ENCODE data around the gene ATF4. TPM values are rescaled to one million over a fixed set of nuclear protein-coding genes. Genes with fewer than 3 reads are reported as not detected.

The ATF4 gene
- total RNA-seq, 4 donors from 2014 or later = 214 to 336 (median 309) TPM

GRCh38 chr22:39528080-39528661 lies 7.8 kb downstream of the ATF4 start:
- intact Hi-C loops (cut with DNase I; ENCODE audit: low total_unique reads) = loop anchor here (5.0 to 10.0 kb wide), 4 partner anchors 123 to 356 kb away; partner anchors contain the start of genes RPL3 and SYNGR1
- no peak for DNase-seq (ENCODE audit: low spot score in 2 of 2)
- H3K4me3 ChIP-seq (ENCODE audit: low read depth, poor library complexity, severe bottlenecking) = no peak overlapping the region
- TF ChIP-seq CTCF (IDR thresholded peaks at IDR 0.05) (no peak), POLR2A (IDR thresholded peaks at IDR 0.05) (no peak)
- WGBS, 2 donors = 52 to 58% methylated on average over 12 of the region's 12 CpGs

GRCh38 chr22:39528681-39529486 lies 8.5 kb downstream of the ATF4 start:
- peak in 1 of 3 donors; percentile 90 for TF ChIP-seq CTCF (IDR thresholded peaks at IDR 0.05)
- TF ChIP-seq POLR2A (IDR thresholded peaks at IDR 0.05) = no peak
- intact Hi-C loops (cut with DNase I; ENCODE audit: low total_unique reads) = loop anchor here (5.0 to 10.0 kb wide), 4 partner anchors 124 to 357 kb away; partner anchors contain the start of genes RPL3 and SYNGR1
- WGBS, 2 donors = 25 to 31% methylated on average over 25 to 32 of the region's 32 CpGs
- DNase-seq (ENCODE audit: low spot score in 2 of 2) = peak; percentile 85 to 98
- H3K4me3 ChIP-seq (ENCODE audit: low read depth, poor library complexity, severe bottlenecking) = no peak overlapping the region

GRCh38 chr22:39529487-39529851 lies 9.1 kb downstream of the ATF4 start:
- intact Hi-C loops (cut with DNase I; ENCODE audit: low total_unique reads) = loop anchor here (5.0 to 10.0 kb wide), 4 partner anchors 125 to 357 kb away; partner anchors contain the start of genes RPL3 and SYNGR1
- TF ChIP-seq POLR2A (IDR thresholded peaks at IDR 0.05) (no peak), CTCF (IDR thresholded peaks at IDR 0.05) (no peak)
- 50 to 66% methylated on average over 8 to 17 of the region's 17 CpGs for WGBS, 2 donors
- no peak for DNase-seq (ENCODE audit: low spot score in 2 of 2)
- no peak overlapping the region for H3K4me3 ChIP-seq (ENCODE audit: low read depth, poor library complexity, severe bottlenecking)

GRCh38 chr22:39530116-39530515 lies 9.8 kb downstream of the ATF4 start:
- TF ChIP-seq CTCF (IDR thresholded peaks at IDR 0.05) = no peak
- no peak for TF ChIP-seq POLR2A (IDR thresholded peaks at IDR 0.05)
- no peak overlapping the region for H3K4me3 ChIP-seq (ENCODE audit: low read depth, poor library complexity, severe bottlenecking)
- no peak for DNase-seq (ENCODE audit: low spot score in 2 of 2)
- intact Hi-C loops (cut with DNase I; ENCODE audit: low total_unique reads) = loop anchor here (10.0 kb wide), 2 partner anchors 495 to 815 kb away; partner anchors contain the start of gene ADSL
- 63 to 69% methylated on average over 6 of the region's 6 CpGs for WGBS, 2 donors

GRCh38 chr22:39530692-39531331 lies 10.4 kb downstream of the ATF4 start:
- DNase-seq (ENCODE audit: low spot score in 2 of 2) = no peak
- H3K4me3 ChIP-seq (ENCODE audit: low read depth, poor library complexity, severe bottlenecking) = no peak overlapping the region
- intact Hi-C loops (cut with DNase I; ENCODE audit: low total_unique reads) = loop anchor here (10.0 kb wide), 2 partner anchors 494 to 814 kb away; partner anchors contain the start of gene ADSL
- TF ChIP-seq CTCF (IDR thresholded peaks at IDR 0.05) = no peak
- TF ChIP-seq POLR2A (IDR thresholded peaks at IDR 0.05) = no peak
- 33 to 39% methylated on average over 9 of the region's 9 CpGs for WGBS, 2 donors

All from lower leg skin (tissue), 4 donors.